SIG-M5 (cell line): ENCODE measurements around the gene DPAGT1.
A peak's percentile ranks its signal among the peaks of the same experiment; 100 is the strongest.
"Not testable (repeated sequence)": the region's sequence is repeated elsewhere in the genome, so short reads cannot be mapped to it uniquely, and the experiment has no call there.

Experiments
- DNase-seq: peaks from one replicate; lab custom pipeline; 2025; lab: John Stamatoyannopoulos, UW

DPAGT1 gene

DNA sequence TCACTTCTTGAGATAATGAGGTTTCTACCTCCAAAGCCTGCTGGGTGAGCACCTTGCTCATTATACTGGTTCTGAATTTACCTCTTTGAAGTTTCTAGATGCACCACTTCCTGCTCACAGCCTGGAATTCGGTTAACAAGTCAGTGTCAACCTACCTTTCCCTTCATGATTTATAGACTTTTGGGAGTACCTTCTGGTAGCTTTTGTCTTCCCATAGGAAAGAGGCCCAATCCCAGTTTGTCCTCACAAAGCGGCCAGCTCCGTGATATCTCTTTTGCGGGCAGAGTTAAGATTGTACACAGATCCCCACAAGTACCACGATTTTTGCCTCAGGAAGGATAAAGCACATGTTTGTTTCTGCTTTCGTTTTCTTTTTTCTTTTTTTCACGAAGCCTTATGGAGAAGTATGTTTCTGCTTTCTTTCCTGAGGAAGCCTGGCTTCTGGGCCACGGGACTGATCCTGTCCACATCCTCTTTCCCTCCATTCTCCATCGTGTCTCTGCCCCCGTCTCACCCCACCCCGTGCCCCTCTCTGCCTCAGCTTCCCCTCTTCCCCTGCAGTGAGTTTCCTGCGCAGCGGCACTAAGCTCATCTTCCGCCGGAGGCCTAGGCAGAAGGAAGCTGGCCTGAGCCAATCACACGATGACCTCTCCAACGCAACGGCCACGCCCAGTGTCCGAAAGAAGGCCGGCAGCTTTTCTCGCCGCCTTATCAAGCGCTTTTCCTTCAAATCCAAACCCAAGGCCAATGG, 14.0 kb upstream of the DPAGT1 start:
- no peak for DNase-seq

DNA sequence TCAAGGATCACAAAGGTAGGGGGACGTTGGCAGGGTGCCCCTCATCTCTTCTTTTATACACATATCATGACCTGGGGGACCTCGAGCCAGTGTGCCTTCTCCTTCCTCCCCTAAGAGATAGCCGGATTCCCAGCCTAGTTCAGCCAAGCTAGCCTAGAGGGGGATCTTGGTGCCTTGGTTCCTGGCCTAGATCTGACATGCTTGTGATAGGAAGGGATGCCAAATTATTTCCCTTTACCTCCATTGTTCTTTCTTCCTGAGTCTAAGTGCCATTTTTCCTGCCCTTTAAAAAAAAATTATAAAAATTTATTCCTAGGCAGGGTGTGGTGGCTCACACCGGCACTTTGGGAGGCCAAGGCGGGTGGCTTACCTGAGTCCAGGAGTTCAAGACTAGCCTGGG, 12.7 kb upstream of the DPAGT1 start:
- no peak for DNase-seq

DNA sequence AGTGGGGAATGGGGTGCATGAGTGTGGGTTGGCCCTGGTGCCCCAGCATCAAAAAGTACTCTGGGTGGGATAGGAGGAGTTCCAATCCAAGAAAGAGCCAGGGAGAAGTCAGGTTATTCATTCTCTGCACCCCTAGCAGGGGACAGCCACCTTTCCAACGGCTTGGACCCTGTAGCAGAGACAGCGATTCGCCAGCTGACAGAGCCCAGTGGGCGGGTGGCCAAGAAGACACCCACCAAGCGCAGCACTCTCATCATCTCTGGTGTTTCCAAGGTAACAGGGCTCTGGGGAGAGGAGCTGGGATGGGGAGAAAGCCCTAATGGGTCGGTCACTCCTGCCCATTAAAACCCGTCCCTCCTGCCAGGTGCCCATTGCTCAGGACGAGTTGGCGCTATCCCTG, 12.1 kb upstream of the DPAGT1 start:
- no peak for DNase-seq

DNA sequence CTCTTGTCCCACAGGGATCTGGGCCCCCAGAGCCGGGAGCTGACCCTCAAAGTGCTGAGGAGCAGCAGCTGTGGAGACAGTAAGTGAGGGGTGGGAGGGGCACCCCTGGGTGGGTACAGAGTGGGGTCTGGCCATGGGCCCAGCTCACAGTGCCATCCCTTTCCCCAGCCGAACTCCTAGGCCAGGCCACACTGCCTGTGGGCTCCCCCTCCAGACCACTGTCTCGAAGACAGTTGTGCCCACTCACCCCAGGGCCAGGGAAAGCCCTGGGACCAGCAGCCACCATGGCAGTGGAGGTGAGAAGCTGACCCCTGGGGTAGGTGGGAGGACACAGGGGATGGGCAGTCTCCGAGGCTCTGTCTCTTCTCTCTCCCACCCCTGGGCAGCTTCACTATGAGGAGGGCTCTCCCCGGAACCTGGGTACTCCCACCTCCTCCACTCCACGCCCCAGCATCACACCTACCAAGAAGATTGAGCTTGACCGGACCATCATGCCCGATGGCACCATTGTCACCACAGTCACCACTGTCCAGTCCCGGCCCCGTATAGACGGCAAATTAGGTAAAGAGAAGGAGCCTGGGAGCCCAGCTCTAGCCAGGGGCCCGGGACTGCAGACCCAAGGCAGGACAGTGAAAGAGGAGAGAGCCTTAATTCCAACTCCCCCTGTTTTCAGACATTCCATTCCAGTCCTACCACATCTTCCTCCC, 10.8 kb upstream of the DPAGT1 start:
- no peak for DNase-seq

DNA sequence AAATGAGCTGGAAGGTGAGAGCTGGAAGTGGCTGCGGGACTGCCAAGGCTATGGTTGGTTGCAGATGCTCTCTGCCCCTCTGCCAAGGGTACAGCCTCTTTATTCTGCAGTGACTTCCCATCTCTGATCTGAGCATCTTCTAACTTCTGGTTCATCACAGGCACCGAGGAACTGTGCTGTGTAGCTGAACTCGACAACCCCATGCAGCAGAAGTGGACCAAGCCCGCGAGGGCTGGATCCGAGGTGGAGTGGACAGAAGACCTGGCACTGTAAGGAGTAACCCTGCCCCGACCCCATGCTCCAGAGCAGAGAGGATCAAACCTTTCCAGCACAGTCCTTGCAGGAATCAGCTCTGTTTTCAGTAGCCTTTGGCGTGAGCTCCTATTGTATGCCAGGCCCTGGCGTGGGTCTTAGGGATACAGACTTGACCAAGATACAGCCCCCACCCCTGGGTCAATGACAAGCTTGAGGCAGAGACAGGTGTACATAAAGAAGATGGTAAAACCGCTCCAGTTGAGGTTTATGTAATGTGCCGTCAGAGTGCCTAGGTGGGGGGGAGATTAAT, 9.8 kb upstream of the DPAGT1 start:
- DNase-seq, result no peak

DNA sequence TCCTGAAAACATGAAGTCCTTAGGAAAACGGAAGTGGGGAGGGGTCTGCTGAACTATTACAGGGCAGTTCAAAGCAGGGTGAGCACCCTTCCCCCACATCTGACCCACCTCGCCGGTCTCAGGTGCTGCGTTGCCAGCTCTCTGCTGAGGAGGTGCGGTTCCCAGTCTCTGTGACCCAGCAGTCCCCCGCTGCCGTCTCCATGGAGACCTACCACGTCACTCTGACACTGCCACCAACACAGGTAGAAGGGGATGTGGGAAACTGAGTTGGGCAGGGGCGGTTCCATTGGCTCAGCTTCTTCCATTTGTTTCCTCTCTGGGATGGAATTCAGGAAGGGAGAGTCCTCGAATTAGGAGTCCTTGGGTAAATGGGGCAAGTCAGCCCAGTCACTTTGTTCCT, 8.8 kb upstream of the DPAGT1 start:
- DNase-seq, result no peak

DNA sequence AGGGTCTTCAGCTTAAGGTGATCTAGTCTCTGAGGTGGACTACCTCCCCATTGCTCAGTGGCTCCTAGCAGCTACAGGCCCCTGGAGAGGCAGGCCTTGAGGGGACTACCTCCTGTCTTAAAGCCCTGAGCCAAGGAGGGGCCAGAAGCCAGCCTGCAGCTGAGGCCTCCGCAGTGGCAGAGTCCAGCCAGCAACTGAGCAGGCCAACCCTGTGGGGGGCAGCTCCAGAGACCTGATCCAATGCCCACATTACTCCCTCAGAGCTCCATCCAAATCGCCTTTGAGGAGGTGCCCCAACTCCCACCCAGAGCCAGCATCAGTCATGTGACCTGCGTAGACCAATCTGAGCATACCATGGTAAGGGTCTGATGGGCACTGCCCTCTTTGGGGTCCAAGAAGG, 8.2 kb upstream of the DPAGT1 start:
- no peak for DNase-seq

DNA sequence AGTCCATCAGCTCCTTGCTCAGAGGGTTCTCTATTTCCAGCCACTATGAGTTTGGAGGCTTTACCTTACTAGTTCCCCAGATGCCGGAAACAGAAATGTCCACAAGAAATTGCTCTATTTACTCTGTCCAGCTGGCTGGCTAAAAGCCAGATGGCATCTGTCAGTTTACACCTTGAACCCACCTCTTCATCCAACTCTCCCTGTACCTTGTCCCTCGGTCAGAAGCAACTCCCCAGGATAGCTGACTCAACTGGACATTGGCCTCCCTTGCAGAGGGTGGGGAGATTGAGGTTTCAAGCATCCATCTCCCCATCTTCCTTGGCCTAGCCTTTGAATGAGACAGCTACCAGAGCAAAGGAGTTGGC, 7.2 kb upstream of the DPAGT1 start:
- DNase-seq, result no peak

DNA sequence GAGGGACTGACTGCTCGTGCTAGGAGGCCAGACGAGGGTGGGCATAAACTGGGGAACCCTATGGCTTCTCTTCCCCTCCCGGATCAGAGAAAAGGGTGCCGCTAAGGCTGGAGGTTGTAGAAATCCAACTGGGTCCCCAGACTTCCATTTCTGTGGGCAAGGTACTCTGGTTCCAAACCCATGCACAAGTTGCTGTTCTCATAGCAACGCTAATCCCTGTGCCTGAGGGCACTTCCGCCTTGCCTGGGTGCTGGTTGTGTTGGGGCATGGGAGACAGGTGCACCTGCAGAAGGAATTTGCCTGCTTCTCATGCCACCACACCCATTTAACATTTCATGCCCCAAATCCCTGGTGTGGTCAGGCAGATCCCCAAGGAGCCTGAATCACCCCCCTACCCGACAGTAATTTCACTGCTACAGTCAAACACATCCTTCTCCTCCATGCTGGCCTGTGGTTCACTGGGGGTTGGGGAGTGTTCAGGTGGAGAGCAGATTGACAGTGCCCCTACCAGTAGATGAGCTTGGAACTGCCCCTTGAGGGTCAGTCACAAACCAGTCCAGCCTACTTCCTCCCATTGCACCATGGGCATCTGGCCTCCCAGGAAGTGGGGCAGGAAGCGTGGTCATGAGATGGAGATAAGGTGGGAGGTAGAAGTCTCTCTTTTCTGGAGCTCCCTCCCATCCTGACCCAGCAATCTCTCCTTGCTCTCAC, 6.6 kb upstream of the DPAGT1 start:
- no peak for DNase-seq

DNA sequence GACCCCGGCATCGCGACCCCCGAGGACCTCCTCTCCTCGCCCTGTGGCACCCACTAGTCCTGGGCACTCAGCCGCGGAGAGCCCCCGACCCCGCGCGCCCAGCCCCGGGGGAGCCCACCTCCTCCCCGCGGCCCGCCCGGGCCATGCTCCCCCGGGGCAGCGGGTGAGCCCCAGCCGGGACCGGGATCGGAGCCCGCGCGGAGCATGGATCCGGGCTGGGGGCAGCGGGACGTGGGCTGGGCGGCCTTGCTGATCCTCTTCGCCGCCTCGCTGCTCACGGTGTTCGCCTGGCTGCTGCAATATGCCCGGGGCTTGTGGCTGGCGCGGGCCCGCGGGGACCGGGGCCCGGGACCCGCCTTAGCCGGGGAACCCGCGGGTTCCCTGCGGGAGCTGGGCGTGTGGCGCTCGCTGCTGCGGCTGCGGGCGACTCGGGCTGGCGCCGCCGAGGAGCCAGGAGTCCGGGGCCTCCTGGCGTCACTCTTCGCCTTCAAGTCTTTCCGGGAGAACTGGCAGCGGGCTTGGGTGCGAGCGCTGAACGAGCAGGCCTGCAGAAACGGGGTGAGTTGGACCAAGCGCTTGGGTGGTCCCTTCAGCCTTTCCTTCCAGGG, 6.0 kb upstream of the DPAGT1 start:
- no peak for DNase-seq

DNA sequence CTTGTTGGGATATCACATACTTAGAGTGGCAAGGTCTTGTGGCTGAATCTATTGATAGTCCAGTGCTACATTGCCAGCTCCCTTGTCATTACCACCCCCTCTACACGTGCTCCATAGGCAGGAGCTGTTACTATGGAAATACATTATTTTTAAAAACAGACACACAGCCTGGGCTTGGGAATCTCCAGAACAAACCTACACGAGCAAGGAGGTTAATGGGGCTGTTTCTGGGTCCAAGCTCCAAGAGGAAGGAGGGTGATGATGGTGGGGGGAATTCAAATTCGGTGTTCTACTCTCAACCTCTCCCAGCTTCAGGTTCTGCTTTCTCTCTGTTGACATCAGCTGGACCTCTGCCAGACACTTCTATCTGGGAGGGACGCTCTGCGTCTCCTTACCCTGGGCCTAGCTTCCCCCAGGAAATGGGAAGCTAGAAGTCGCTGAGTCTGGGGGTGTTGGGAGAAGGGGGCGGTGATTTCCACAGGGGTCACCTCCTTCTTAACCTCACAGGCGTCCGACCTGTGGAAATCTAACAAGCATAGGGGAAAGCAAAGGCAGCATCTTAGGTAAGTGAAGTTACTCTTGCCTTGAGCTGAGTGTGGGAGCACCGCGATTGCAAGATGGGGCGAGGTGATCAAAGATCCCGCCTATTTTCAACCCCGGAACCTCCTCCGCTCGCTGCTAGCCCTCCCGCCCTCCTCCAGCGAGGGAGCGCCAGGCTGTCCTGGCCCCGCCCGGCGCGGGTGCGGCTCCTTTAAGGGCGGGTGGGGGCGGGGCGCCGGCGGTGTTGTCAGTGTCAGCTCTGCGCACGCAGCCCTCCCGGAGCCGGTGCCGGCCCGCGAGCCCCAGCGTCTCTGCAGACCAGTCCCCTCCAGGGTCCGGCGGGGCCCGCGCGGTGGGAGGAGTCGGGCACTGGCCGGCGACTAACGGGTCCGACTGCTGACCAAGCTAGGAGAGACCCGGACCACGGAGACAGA, 5.2 kb upstream of the DPAGT1 start, which contains the start of gene C2CD2L:
TSS of gene C2CD2L (plus strand) at position 781 of the 974 bp plus-strand sequence. CDS start 398 bp downstream, outside the sequence.
- peak; percentile 68 for DNase-seq

DNA sequence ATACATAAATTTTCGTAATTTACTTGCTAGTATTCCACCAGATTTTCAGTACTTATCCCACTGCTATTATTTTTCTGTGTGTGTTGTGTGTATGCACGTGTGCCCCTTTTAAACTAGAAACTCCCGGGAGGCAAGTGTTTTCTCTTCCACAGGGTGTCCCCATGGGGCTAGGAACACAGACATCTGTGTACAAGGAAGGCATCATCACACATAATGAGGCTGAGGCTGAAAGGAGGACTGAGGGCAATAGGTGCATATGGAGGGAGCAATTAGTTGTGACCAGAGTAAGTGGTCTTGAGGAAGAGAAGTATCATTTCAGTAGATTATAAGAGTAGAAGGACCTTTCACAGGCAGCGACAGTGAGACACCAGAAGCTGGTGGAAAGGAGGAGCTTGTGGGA, 2.1 kb upstream of the DPAGT1 start:
- no peak for DNase-seq

DNA sequence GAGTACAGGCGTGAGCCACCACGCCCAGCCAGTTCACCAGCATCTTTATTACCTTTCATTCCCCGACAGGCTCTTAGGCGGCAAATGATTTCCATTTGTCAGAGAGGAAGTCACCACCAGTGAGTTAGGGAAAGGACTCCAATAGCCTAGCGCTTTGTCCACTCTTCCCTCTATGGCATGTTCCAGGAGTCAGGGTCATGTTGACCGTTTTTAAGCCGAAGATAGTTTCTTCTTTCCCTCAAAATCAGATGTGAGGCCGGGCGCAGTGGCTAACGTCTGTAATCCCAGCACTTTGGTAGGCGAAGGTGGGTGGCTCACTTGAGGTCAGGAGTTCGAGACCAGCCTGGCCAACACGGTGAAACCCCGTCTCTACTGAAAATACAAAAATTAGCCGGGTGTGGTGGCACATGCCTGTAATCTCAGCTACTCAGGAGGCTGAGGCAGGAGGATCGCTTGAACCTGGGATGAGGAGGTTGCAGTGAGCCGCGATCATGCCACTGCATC, 1.6 kb upstream of the DPAGT1 start:
- not testable (repeated sequence) for DNase-seq

DNA sequence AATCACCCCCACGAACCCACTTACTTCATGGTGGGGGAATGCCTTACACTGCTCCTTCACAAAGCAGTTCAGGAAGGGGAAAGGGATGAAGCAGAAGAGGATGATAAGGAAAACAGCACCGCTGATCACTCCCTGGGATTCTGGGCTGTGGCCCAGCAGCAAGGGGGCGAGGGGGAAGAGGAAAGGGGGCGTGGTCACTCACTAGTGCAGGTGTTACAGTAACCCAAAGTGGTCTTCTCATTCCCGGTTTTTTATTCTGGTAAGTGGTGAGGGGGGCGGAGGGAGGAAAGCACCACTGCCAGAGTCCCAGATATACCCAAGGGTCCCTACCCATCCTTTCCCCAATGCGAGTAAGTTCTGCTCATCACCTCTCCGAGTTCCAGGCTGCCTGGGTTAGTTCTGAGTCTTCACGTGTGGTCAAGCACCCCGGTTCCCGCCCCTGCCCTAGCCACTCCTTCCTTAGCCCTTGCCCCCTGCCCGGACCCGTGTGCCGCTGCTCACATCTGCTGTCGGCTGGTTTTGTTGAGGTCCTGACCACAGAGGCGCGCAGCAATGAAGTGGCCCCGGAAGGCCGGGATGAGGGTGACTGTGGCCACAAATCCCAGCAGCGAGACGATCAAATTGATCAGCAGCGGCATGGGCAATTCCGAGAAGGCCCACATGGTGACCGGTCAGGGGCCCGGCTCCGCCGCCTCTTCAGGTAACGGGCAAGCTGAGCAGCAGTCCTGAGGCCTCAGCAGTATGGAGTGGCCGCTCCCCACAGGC, 477 bp downstream of the DPAGT1 start:
- no peak for DNase-seq

DNA sequence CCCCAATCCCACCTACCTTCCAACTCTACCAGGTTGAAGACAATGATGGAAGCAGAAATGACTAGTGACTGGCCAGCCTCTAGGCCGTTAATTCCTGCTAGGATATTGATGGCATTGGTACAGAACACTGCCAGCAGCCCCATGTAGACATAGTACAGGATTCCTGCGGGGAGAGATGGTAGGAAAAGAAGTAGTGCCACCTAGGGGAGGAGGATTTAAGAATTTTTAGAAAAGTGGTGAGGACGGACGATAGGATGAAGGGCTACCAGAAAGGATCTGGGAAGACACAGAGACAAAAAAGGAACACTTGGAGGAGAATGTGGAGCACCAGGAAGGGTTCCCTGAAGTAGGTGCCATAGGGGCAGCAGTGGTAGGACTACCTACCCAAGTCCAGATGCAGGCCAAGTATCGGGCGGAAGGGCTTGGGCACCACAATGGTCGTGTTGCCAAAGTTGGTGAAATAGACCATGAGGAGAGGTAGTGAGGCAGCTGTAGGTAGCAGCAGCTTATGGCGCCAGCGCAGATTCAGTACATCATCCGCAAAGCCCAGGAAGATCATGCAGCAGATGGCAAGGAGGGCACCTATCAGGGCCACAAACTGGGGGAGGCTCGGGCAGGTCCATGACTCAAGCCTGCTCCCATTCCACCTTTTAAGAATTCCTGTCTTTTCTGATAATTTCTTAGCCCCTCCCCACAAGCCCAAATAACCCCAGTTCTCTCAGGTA, 1.2 kb downstream of the DPAGT1 start:
- DNase-seq, result no peak

DNA sequence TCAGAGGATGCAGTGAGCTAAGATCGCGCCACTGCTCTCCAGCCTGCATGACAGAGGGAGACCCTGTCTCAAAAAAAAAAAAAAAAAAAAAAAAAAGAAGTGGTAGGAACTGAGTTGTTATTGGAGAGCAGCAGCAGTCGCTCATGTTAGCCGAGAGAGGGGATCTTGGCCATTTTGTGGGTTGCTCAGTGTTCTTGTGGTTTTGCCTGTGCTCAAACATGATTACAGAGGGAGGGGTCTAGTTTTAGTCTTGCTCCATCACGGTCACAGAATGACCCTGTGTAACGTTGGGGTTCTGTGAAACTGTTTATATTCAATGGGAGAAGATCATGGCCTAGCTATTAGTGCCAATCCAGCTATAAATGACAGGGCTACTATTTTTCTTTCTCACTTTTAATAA, 1.9 kb downstream of the DPAGT1 start:
- no peak for DNase-seq

DNA sequence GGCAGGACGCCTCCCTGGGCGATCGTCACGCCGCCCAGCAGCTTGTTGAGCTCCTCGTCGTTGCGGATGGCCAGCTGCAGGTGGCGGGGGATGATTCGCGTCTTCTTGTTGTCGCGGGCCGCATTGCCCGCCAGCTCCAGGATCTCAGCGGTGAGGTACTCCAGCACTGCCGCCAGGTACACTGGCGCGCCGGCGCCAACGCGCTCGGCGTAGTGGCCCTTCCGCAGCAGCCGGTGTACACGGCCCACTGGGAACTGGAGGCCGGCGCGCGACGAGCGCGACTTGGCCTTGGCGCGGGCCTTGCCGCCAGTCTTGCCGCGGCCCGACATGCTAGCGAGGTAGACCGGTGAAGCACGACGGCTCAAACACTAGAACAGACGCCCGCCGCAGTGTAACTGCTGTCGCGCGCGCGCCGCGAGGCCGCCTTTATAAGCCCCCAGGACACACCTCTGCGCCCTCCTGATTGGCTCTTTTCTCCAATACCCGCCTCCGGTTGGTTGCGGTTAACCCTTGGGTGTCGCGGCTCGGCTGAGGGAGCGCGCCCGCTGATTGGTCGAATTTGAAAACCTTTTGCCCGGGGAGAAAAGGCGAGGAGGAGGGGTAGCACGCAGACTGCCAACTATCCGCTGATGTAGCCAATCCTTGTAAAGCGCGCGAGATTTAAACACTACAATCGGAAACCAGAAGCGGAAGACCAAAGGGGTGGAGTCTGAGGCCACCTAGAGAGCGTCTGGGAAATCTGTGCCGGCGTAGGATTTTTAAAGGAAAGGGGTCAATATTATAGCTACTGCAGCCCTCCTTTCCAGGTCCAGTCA, 6.4 kb downstream of the DPAGT1 start:
- peak; percentile 89 for DNase-seq

DNA sequence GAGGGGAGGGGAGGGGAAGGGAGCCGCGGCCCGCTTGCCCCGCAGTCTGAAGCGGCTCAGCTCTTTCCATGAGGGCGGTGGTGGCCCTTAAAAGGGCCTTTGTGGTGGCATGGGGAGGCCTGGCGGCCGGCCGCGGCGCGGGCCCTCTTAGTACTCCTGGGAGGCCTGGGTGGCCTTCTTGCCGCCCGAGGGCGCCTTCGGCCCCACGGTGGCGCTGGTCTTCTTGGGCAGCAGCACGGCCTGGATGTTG, 6.9 kb downstream of the DPAGT1 start:
- DNase-seq, result no peak
